NCI-H1105 treated with DMSO at 0.1 percent for 48 hours (cell line): ENCODE data around the gene ABHD15.
A peak's percentile ranks its signal among the peaks of the same experiment; 100 is the strongest.

Source experiments
- DNase-seq: peaks from one replicate; lab custom pipeline; 2025; lab: John Stamatoyannopoulos, UW

The ABHD15 gene

DNA sequence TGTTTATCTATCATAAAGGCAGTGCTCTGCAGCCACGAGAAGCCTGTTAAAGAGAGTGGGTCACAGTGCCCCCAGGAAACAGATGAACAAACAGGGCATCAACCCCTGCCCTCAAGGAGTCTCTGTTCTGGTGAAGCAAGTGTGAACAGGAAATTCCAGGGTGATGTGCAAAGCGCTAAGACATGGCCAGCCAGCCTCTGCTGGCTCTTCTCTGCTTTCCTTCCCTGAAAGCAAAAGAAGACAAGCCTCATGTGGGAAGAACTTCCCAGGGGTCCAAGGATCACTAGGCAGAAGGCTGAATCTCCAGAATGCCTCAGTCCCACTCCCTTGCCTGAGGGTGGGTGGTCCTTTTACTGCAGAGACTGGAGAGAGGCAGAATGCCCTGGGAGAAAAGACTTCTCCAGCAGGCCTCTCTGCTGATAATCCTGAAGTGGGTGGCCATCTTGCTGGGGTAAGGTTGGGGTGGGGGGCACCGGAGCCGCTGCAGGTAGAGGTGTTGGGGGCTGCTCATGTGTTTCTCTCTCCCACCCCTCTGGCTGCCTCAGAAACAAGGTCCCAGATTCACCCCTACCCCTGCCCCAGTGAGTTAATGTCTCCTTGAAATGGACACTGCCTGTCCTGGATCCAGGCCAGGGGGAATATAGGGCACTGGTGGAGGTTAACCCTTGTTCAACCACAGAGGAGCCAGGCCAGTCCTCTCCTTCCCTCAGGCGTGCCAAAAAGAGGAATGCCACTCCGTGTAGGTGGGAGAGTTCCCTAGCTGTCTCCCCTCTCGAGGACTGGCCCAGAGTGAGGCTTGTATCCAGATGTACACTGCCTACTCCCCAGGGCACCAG, 28.5 kb upstream of the ABHD15 start:
- no peak for DNase-seq

DNA sequence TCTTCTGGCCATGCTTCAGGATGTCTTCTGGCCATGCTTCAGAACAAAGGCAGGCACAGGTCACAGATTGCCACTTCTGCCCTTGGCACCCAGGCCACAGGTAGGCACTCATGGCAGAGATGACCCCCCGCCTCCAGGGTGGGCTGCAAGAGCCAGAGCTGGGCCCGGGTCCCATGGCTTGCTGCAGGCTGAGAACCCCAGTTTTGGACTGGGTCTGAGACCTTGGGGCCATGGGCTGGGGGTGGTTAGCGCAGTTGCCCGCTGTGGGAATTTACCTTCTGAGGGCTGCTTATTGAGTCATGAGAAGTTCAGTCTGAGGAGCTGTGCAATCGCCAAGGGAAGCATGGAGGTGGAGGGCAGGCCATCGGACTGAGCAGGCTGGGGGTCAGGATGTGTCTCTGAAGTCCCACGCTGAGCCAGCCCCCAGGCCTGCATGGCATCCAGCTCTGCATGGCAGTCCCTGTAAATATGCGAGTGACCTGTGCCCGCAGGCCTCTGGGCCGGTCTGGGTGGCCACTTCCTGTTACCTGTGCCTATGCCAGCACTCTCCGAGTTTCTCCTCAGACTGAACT, 27.8 kb upstream of the ABHD15 start:
- no peak for DNase-seq

DNA sequence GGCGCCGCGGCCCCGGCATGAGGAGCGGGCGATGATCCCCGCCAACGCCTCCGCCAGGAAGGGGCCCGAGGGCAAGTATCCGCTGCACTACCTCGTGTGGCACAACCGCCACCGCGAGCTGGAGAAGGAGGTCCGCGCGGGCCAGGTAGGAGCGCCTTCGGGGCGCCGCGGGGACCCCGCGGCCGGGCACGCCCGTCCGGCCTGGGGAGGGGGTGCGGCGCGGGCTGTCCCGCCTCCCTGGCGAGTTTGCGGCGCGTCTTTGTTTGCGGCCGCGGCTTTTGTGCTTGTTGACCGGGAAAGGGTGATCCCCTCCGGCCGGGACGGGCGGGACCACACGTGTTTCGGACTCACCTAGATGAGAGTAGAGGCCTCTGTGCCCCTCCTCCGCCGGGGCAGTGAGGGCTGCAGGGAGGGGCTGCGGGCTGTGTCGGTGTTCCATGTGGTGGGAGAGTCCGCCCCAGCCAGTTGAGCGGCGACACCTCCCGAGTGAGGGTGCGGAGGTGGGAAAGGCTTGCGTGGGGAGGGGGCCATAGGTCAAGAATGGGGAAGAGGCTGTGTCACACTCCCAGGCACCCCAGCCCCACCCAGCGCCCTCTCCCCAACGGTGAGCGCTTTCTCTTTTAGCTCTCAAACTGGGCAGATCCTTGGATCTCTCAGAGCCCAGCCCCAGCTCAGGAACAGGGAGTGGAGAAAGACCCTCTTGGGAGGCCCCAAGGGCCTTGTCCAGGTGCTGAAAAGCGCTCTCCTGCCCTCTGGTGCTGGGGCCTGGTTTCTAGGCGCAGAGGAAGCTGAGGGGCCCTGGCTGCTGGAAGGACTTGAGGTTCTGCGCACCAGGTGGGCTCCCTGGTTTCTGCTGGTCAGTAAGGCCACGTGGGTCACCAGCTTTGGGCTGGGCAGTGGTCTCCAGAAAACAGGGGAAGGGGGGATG, 27.0 kb upstream of the ABHD15 start:
- peak; percentile 24 for DNase-seq

DNA sequence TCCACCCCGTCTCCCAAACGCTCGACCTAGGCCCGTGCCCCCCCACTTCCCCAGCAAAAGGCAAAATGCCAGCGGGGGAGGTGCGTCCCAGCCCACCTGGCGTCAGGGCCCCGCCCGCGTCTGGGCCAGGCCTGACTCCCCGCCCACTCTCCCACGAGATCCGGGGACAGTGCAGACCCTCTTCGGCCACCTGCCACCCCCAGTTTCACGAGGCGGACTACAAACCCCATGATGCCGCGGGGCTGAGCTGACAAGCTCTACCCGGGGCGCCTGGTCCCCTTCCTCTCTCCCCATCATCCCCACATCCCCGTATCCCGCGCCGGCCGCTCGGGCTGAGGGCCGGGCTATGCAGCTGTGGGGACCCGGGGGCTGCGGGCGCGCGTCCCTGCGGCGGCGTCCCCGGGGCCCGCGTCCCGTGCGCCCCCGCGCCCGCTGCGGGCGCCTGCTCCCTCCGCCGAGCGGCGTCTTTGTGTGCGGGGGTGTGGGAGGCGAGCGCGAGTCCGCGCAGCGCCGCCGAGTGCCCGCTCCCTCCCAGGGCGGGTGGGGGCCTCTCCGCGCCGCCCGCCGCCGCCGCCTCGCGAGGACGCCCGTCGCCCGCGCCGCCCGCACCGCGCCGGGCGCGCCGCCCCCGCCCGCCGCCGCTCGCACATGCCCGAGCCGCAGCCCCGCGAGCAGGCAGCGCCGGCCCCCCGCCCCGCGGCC, 26.2 kb upstream of the ABHD15 start, which contains the start of gene ANKRD13B:
Gene ANKRD13B, plus strand, starts transcription at position 283 of the 702 bp plus-strand sequence. CDS start 490 bp downstream, outside the sequence.
- DNase-seq = peak; percentile 75

DNA sequence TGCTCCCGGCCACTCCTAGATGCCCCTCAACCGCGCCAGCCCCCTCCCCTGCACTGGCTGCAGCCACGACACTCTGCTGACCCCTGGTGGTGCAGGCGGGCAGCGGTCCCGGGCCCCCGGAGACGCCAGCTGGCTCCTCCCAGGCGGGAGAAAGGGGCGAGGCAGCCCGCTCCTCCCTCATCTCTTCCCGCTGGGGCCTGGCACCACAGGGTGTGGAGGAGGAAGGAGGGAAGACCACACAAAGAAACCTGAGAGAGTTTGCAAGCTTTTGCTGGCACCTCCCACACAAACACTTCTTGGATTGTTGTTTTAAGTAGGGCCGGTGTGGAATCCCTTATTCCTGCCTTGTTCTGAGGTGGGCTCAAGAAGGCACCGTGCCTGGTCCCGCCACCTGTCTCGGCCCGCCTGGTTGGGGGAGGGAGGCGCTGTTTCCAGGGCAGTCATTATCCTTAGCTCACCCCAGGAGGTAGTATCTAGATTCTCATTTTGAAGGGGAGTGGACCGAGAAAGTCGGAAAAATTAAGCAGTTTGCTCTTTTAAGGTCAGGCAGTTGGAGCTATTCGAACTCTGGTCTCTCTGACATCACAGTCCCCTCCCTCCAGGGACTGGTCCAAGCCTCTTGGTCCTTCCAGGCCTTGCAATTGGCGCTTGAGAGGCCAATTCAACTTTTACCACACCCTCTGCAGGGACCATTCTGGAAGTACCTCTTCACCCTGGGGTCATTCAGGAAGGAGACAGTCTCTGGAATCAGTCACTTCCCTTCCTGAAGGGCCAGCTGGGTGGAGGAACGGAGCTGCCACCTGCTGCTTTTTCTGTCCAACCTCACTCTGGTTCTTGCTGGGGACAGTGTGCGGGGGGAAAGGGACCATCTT, 25.1 kb upstream of the ABHD15 start:
- DNase-seq = peak; percentile 89

DNA sequence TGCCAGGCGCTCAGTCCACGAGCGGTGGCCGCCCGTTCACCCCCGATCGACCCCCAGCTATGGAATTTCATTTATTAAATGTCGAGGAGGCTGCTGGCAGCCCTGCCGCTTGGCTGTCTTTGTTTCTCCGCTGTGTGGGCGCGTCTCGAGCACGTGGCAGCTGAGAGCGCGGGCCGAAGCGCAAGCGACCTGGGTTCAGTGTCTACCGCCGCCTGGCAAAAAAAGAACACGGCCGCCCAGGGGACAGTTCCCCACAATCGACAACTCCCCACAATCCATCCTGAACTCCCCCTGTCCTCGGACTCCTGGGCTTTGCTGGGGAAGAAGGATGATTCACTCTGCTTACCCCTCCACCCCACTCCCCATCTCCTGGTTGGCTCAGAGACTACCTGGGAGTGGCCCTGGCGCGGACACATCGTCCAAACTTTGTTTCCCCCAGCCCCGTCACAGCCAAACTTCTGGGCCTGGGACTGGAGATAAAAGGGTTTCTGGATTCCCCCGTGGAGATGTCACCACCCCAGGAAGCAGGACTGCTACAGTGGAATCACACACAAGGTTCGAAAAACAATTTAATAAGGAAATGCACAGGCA, 24.4 kb upstream of the ABHD15 start:
- DNase-seq = peak; percentile 73

DNA sequence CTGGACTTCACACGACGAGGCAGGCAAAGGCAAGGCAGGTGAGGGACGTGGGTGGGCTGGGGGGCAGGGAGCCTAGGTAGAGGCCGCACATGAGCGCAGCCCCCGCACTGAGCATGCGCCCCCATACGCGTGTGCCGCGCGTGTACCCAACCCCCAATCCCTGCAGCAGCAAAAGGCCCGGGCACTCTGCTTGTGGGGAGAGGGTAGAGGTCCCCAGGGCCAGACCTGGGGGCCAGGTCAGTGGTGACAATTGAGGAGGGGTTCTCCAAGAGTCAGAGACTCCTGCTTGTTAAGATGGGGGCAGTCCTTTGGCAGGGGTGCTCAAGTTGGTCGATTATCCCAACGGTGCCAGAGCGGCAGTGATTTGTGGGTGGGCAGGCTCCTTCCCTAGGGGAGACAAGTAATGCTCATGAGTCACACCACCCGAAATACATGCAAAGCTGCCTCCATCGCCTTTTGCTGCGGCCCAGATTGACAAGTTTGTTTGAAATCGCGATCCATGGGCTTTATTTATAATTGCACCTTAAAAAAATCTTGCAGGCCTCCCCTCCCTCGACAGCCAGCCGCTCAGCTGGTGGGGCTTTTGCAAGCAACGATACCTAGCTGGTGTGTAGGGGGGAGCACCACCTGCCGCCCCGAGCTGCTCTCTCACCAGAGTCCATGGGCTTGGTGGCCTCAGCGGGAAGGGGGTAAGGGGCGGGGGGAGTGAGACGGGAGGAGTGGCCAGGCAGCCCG, 23.7 kb upstream of the ABHD15 start:
- peak; percentile 60 for DNase-seq

DNA sequence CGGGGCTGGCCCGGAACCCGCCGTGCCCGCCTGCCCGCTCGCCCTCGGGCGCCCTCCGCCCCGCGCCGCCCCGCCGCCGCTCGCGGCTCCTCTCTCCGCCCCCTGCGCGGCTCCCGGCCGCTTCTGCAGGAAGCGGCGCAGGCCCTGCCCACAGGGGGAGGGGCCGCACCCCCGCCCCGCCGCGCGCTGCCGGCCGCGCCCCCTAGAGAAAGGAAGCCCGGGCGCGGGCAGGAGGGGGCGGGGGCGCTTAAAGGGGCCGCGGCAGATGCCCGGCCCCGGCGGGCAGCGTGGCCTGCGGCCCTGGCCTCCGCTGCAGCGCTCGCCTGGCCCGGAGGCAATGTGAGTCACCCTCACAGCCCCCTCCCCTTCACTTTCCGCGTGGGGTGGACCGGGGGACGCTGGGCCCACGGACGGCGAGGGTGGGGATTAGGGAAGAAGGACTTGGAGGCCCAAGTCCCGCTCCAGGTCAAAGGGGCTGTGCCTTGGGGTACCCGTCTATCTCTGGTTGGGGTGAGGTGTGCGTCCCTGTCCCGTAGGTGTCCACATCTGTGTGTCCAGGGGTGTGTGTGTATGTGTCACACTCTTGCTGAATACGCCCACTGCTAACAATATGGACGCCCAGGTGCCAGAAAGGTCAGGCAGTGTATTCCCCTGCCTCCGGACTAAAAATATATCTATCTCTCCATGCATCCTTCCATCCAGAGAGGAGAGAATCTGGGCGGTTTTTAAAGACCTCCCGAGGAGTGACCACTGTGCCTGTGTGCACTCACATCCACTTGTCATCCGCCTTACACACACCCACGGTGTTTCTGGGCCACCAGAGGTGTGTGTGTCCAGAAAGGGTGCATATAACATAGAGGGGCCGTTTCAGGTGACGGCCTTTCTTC, 22.9 kb upstream of the ABHD15 start, which contains the start of gene GIT1:
Gene GIT1, minus strand, starts transcription at position 125 of the 887 bp plus-strand sequence. CDS start 270 bp downstream, outside the sequence.
- DNase-seq = peak; percentile 68

DNA sequence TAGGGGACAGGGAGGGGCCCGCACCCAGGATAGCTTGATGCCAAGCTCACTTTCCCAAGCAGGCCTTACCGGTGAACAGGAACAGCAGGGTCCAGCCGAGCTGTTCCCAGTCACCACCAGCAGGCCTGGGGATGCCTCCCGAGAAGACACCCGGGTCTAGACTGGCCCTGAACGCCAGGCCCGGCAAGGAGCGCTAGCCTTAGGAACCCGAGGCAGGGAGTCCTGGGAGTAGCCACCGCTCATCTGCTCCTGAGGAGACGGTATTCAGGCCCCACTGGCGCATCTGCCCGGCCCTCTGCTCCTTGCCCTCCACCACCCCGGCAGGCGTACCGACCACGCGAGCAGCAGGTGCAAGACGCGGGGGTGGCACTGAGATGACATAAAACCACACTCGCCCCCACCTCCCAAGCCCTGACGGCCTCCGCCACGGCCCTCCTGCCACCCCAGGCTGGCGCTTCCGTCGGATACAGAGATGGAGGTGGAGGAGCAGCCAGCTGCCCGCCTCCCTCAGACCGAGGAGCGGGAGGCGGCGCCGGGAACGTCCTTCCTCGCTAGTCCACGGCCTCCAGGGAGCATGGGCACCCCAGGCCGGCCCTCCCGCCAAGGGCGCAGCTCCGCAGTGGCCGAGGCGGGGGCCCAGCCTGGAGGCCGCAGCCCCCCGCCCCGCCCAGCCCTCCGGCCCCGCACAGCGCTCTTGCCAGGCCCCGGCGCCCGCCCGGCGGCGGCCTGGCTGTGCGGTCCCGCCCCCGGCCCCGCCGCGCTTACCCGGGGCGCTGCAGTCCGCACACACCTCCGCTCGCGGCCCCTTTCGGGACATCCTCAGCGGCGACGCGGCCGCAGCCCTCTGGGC, 21.9 kb upstream of the ABHD15 start:
- peak; percentile 23 for DNase-seq

DNA sequence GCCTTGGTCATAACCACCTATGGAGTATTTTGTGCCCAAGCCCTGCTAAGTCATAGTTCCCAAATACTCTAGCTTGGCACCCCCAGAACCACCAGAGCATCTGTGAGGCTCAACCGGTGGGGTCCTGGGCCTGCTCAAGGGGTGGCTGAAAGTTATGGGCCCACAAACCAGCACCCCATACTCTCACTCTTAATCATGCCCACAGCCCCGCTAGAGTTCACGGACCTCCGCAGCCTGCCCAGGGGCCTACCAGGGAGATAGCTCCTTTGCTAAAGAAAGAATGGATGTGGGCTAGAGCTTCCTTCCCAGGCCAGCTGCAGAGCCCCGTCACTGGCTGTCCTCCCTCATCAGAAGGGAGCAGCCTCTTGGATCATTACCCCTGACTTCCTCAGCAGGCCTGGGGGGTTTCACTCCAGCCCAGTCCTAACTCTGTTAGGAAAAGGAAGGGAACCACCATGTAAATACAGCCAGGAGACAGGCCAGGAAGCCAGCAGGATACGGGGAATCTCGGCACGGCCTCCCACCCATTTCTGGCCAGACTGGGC, 21.3 kb upstream of the ABHD15 start:
- no peak for DNase-seq

DNA sequence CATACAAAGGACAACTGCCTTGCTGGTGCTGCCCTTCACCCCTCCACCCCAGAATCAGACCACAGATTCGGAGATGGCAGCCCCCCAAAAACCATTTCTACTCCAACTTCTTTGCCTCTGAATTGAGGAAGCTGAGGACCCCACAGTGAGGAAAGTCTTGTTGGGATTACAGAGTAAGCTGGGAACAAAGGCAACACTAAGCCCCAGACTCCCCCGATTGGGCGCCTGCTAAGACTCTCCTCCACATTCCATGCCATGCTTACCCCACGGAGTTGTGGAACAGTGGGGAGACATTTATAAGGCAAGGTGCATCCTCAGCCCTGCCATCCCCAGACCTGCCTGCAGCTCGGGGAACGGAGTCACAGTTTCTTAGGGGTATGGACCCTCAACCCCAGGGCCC, 20.8 kb upstream of the ABHD15 start:
- DNase-seq = no peak

DNA sequence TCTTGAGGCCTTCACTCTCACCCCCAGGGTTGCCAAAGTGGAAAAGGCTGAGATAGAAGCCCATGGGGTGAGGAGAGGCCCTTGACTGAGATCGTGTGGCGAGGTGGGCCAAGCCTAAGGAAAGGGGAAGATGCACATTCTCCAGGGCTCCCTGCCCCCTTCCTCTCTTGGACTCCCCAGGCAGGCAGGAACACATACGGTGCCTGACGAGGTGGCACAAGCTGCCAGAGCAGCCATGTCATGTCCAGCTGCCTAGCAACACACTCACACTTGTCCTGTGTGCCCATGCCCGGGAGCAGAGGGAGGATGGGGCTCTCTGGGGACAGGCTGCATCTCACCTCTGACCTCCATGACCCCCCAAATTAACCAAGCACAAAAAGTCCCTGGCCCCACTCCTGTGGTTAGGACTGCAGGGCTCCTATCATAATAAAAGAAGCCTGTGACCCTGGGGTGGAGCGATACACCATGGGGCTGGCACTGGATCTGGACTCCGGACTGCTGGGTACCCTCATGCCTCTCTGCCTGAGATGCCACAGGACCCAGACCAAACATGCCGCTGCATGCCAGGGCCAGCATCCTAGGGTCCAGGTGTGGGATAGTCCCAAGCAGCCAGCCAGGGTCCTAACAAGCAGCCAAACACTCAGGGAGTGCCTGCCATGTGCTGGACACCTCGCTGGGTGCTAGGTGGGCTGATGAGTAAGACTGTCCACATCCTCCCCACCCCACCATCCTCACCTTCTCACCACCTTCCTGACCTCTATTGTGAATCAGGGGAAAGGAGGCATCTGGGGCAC, 20.0 kb upstream of the ABHD15 start:
- DNase-seq = no peak

DNA sequence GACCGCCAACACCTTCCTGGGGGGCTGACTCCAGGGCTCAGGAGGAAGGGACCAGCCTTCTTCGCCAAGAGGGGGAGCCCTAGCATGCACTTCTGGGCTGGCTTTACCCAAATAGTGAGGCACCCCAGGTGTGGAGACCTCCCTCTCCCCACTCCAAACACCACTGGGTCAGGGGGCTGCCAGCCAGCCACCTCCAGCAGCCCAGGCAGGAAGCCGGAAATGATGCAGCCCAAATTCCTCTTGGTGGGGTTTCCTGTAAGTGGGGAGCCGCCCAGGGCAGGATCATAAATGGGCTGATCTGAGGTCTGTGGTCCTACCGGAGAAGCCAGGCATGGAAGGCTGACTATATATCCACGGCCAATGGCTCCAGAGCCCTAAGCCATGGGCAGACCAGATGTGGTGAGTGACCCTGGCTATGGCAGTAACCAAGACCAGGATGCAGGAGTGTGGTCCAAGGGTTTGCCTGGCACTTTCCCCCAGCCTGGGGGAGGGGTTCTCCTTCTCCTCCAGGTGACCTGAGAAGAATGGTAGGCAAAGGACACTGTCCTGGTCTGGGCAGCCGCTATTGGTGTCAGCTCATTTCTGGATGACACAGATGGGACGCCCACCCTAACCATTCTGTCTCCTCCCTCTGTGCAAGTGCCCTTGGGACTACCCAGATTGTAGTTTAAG, 18.4 kb upstream of the ABHD15 start:
- no peak for DNase-seq

DNA sequence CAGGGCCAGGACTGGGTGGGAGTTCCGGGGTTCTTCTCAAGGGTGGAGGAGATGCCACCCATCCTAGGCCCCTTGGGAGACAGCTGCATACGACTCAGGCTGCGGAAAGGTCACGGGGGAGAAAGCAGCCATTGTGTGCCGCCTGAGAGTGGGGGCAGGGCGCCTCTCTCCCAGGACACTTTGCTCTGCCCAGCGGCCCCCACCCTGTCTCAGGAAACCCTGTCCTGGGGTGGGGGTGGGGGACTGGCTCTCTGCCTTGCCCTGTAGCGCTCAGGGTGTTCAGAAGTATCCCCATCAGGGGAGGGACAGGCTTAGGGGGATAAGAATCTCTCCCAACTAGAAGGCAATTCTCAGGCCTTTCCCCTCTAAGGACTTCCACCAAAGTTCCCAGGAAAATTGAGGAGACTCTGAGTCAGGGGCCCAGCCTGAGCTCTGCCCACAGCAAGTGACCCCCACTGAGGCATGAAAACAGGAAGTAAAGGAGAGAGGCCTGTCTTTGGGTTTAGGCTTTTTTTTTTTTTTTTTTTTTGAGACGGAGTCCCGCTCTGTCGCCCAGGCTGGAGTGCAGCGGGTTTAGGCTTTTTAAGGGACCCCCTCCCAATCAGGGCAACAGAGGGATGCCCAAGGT, 17.7 kb upstream of the ABHD15 start:
- no peak for DNase-seq
